ENCODE results near the gene TAF6. TPM values are rescaled to one million over a fixed set of nuclear protein-coding genes. Genes with fewer than 3 reads are reported as not detected.

TAF6 gene
- total RNA-seq, 1 donor from 2014 or later, result 34.1 TPM

DNA sequence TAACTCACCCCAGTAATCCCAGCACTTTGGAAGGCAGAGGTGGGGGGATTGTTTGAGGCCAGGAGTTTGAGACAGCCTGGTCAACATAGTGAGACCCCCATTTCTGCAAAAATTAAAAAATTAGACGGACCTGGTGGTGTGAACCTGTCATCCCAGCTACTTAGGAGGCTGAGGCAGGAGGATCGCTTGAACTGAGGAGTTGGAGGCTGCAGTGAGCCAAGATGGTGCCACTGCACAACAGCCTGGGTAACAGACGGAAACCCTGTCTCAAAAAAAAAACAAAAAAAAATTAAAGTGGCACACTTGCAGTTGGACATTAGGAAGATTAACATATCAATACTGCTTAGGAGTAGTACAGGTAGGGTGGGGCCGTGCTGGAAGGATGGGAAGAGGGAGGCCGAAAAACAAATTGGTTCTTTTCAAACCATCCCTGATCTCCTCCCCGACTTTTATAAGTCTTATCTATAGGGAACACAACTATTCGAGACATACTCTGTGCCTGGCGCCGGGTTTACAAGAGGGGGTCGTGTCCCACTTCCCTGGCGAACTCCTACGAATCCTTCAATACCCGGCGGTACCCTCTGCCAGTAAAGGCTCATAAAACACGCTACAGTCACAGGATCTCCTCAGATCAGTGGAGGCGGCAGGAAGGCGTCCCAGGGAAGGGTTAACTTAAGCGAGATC, 628 bp downstream of the TAF6 start:
- no peaks in the 10 kb centered on the region for H3K9me3 ChIP-seq (replicated peaks)
- peak overlapping the region; percentile 97 for H3K27ac ChIP-seq (replicated peaks)
- peak overlapping the region; percentile 97 for H3K4me3 ChIP-seq
- no peak for DNase-seq
- intact Hi-C loops (cut with micrococcal nuclease), result no loop called here
- H3K4me1 ChIP-seq, result peaks cover 29% of the 10 kb centered on the region
- H3K36me3 ChIP-seq, result peaks cover 15% of the 10 kb centered on the region
- H3K27me3 ChIP-seq (ENCODE audit: low read depth), result no peaks in the 10 kb centered on the region
- no peak for TF ChIP-seq CTCF (IDR thresholded peaks at IDR 0.05; ENCODE audit: borderline replicate concordance)

DNA sequence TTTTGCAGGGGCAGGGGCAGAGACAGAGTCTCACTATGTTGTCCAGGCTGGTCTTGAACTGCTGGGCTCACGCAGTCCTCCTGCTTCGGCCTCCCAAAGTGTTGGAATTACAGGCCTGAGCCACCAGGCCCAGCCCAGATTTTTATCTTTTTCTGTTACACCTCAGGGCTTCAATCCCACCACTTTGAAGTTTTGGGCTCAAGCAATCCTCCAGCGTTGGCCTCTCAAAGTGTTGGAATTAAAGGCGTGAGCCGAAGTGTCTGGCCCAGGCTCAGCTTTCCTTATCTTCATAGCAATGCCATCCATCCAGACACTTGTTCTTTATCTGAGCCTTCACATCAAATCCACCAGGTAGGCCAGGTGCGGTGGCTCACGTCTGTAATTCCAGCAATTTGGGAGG, 4.1 kb downstream of the TAF6 start:
- Histone ChIP-seq H3K27me3 (ENCODE audit: low read depth) (no peaks in the 10 kb centered on the region), H3K9me3 (replicated peaks) (no peaks in the 10 kb centered on the region), H3K4me1 (peaks cover 21% of the 10 kb centered on the region), H3K4me3 (no peak overlapping the region), H3K36me3 (peaks cover 44% of the 10 kb centered on the region), H3K27ac (replicated peaks) (no peak overlapping the region)
- intact Hi-C loops (cut with micrococcal nuclease), result no loop called here
- TF ChIP-seq CTCF (IDR thresholded peaks at IDR 0.05; ENCODE audit: borderline replicate concordance), result no peak
- DNase-seq, result no peak

DNA sequence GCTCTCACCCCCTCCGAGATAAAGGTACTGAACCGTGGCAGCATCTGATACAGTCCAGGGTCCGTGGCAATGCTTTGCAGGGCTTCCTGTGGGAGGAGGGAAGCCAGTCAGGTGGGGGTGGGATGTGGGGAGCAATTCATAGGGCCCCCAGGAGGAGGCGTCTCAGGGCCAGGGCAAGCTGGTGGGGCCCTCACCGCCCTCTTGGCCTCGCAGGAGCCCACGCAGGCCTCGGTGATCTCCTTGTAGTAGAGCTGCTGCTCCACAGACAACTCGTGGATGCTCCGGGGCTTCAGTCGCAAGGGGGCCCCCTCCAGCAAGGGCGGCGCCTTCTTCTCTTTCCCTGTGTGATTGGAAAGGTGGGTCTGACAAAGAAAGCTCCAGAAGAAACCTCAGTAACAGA, 7.2 kb downstream of the TAF6 start:
- no peak for TF ChIP-seq CTCF (IDR thresholded peaks at IDR 0.05; ENCODE audit: borderline replicate concordance)
- Histone ChIP-seq H3K27me3 (ENCODE audit: low read depth) (no peaks in the 10 kb centered on the region), H3K4me3 (no peak overlapping the region), H3K27ac (replicated peaks) (no peak overlapping the region), H3K9me3 (replicated peaks) (no peaks in the 10 kb centered on the region), H3K4me1 (no peaks in the 10 kb centered on the region), H3K36me3 (peaks cover 75% of the 10 kb centered on the region)
- DNase-seq, result no peak
- intact Hi-C loops (cut with micrococcal nuclease), result no loop called here

DNA sequence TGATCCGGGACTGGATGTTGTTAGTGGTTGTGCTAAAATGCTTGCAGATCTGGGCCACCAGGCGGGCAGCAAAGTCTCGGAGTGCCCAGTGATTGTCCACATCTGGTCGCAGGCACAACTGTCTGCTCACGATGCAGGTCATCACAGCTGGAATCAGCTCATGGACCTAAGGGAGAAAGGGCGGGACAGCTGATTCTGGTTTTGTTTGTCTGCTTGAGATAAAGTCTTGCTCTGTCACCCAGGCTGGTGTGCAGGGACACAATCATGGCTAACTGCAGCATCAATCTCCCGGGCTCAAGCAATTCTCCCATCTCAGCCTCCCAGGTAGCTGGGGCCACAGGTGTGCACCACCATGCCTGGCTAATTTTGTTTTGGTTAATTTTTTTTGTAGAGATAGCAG, 8.0 kb downstream of the TAF6 start:
- intact Hi-C loops (cut with micrococcal nuclease), result no loop called here
- Histone ChIP-seq H3K27ac (replicated peaks) (no peak overlapping the region), H3K4me1 (no peaks in the 10 kb centered on the region), H3K36me3 (peaks cover 83% of the 10 kb centered on the region), H3K4me3 (no peak overlapping the region), H3K9me3 (replicated peaks) (no peaks in the 10 kb centered on the region), H3K27me3 (ENCODE audit: low read depth) (no peaks in the 10 kb centered on the region)
- no peak for DNase-seq
- no peak for TF ChIP-seq CTCF (IDR thresholded peaks at IDR 0.05; ENCODE audit: borderline replicate concordance)

GRCh38 chr7:100109521-100110163, 9.5 kb downstream of the TAF6 start:
- peaks cover 94% of the 10 kb centered on the region for H3K36me3 ChIP-seq
- no peaks in the 10 kb centered on the region for H3K4me1 ChIP-seq
- intact Hi-C loops (cut with micrococcal nuclease), result no loop called here
- no peaks in the 10 kb centered on the region for H3K9me3 ChIP-seq (replicated peaks)
- H3K27ac ChIP-seq (replicated peaks), result no peak overlapping the region
- DNase-seq, result no peak
- TF ChIP-seq CTCF (IDR thresholded peaks at IDR 0.05; ENCODE audit: borderline replicate concordance), result no peak
- H3K4me3 ChIP-seq, result no peak overlapping the region
- H3K27me3 ChIP-seq (ENCODE audit: low read depth), result no peaks in the 10 kb centered on the region

All from left ventricle myocardium inferior (tissue), 1 donor.